Measurements from ENCODE around the gene FKRP. TPM values are rescaled to one million over a fixed set of nuclear protein-coding genes. Genes with fewer than 3 reads are reported as not detected.

The FKRP gene
- total RNA-seq, 1 experiment from 2014 or later = 24.1 TPM

- no peak overlapping the region for H3K4me3 Mint-ChIP-seq
- H3K36me3 Mint-ChIP-seq = peaks cover 70% of the 10 kb centered on the region
- ChIA-PET CTCF (interaction anchor here (1.0 to 3.5 kb wide), 17 partner anchors 8 to 115 kb away, joined by 3 to 26 read pairs (median 9); partner anchors contain the start of genes DACT3, FKRP and PRKD2), POLR2A (no interaction called here)
- no peaks in the 10 kb centered on the region for H3K9me3 Mint-ChIP-seq
- no peaks in the 10 kb centered on the region; the same call in 1 of the 2 replicates for H3K27me3 Mint-ChIP-seq (ENCODE audit: low read depth)
- no peak for ATAC-seq
- H3K27ac Mint-ChIP-seq = no peak overlapping the region
- H3K4me1 Mint-ChIP-seq = peaks cover 14% of the 10 kb centered on the region
- TF ChIP-seq AFF4 (CRISPR knock-in tag; IDR thresholded peaks at IDR 0.05; ENCODE audit: borderline replicate concordance) = no peak
- no peak for DNase-seq (ENCODE audit: low spot score)
These were observed 16.2 kb upstream of the FKRP start for GRCh38 chr19:46729696-46730095.

DNA sequence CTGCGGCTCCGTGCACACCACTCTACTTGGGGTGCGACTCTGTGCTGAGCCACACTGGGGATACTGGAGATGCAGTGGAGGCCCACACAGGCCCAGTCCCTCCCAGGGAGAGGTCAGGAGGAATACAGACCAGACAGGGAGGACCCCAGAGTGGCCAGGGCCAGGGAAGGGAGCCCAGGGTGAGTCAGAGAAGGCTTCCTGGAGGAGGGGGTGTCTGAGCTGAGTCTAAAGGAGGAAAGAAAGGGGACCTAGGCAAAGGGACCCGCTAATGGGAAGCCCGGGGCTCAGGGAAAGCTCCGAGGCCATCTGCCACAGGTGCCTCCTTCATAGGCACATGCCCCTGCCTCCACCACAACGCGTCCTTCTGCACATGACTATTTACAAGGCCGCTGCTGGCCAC lies 15.7 kb upstream of the FKRP start:
- POLR2A ChIA-PET = no interaction called here
- no peak for ATAC-seq

More for the DNA sequence above, 15.7 kb upstream of the FKRP start:
- Mint-ChIP-seq H3K27me3 (ENCODE audit: low read depth) (no peaks in the 10 kb centered on the region; the same call in 1 of the 2 replicates), H3K36me3 (peaks cover 70% of the 10 kb centered on the region), H3K9me3 (no peaks in the 10 kb centered on the region), H3K27ac (no peak overlapping the region), H3K4me3 (no peak overlapping the region), H3K4me1 (peaks cover 14% of the 10 kb centered on the region)
- no peak for TF ChIP-seq E2F4 (CRISPR knock-in tag; IDR thresholded peaks at IDR 0.05; ENCODE audit: borderline replicate concordance, low read depth)
- no peak for TF ChIP-seq NR3C1 (CRISPR knock-in tag; conservative IDR thresholded peaks at IDR 0.05; ENCODE audit: low read depth)
- TF ChIP-seq ZNF512 (CRISPR knock-in tag; IDR thresholded peaks at IDR 0.05; ENCODE audit: borderline replicate concordance) = no peak
- TF ChIP-seq JAZF1 (CRISPR knock-in tag; IDR thresholded peaks at IDR 0.05) = no peak
- TF ChIP-seq ZBTB21 (CRISPR knock-in tag; IDR thresholded peaks at IDR 0.05; ENCODE audit: borderline replicate concordance) = no peak
- TF ChIP-seq, protein P1, sequence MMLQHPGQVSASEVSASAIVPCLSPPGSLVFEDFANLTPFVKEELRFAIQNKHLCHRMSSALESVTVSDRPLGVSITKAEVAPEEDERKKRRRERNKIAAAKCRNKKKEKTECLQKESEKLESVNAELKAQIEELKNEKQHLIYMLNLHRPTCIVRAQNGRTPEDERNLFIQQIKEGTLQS (CRISPR knock-in tag; conservative IDR thresholded peaks at IDR 0.05) = no peak
- TF ChIP-seq, protein P2, sequence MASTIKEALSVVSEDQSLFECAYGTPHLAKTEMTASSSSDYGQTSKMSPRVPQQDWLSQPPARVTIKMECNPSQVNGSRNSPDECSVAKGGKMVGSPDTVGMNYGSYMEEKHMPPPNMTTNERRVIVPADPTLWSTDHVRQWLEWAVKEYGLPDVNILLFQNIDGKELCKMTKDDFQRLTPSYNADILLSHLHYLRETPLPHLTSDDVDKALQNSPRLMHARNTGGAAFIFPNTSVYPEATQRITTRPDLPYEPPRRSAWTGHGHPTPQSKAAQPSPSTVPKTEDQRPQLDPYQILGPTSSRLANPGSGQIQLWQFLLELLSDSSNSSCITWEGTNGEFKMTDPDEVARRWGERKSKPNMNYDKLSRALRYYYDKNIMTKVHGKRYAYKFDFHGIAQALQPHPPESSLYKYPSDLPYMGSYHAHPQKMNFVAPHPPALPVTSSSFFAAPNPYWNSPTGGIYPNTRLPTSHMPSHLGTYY (CRISPR knock-in tag; IDR thresholded peaks at IDR 0.05) = no peak
- no peak for TF ChIP-seq NR1H2 (CRISPR knock-in tag; IDR thresholded peaks at IDR 0.05)
- no peak for TF ChIP-seq PRDM15 (CRISPR knock-in tag; IDR thresholded peaks at IDR 0.05)
- TF ChIP-seq CREM (CRISPR knock-in tag; IDR thresholded peaks at IDR 0.05) = no peak
- no peak for TF ChIP-seq TP53 (CRISPR knock-in tag; IDR thresholded peaks at IDR 0.05)
- TF ChIP-seq EMX1 (CRISPR knock-in tag; IDR thresholded peaks at IDR 0.05) = no peak
- no peak for TF ChIP-seq ZNF263 (CRISPR knock-in tag; IDR thresholded peaks at IDR 0.05; ENCODE audit: low read depth)
- TF ChIP-seq CBFB (CRISPR knock-in tag; IDR thresholded peaks at IDR 0.05; ENCODE audit: low read depth) = no peak
- TF ChIP-seq, protein P3, sequence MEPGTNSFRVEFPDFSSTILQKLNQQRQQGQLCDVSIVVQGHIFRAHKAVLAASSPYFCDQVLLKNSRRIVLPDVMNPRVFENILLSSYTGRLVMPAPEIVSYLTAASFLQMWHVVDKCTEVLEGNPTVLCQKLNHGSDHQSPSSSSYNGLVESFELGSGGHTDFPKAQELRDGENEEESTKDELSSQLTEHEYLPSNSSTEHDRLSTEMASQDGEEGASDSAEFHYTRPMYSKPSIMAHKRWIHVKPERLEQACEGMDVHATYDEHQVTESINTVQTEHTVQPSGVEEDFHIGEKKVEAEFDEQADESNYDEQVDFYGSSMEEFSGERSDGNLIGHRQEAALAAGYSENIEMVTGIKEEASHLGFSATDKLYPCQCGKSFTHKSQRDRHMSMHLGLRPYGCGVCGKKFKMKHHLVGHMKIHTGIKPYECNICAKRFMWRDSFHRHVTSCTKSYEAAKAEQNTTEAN (CRISPR knock-in tag; IDR thresholded peaks at IDR 0.05) = no peak
- CTCF ChIA-PET = interaction anchor here (1.6 to 3.5 kb wide), 6 partner anchors 9 to 36 kb away, joined by 6 to 26 read pairs (median 13); no protein-coding TSS in a partner anchor
- no peak for DNase-seq (ENCODE audit: low spot score)
